Measurements from ENCODE around the gene UBN1.

- TF ChIP-seq EP300 (IDR thresholded peaks at IDR 0.05), result no peak
- no peak for TF ChIP-seq CTCF (IDR thresholded peaks at IDR 0.05)
- no peak for TF ChIP-seq POLR2A (IDR thresholded peaks at IDR 0.05; ENCODE audit: low read depth)
- no peak for TF ChIP-seq POLR2AphosphoS5 (IDR thresholded peaks at IDR 0.05)
Observed at GRCh38 chr16:4904108-4904941, 57.0 kb downstream of the UBN1 start.

All from esophagus muscularis mucosa (tissue), 4 donors.